BLaER1 treated with 17β-estradiol and CSF1 and Interleukin-3, amounts not matched to agents 10 nM and 100 nM (cell line): ENCODE data around the gene AOAH.

Source experiments
- H3K27ac ChIP-seq, 11 experiments: shearing (Covaris generic); formaldehyde crosslinking; 2 replicates each; pipeline ENCODE4 v1.8.1; 2022
- H3K27me3 ChIP-seq, 11 experiments: shearing (Covaris generic); formaldehyde crosslinking; 2 replicates each; pipeline ENCODE4 v1.8.1; 2022
- H3K36me3 ChIP-seq, 11 experiments: shearing (Covaris generic); formaldehyde crosslinking; 2 replicates each; pipeline ENCODE4 v1.8.1; 2022
- H3K4me1 ChIP-seq, 10 experiments: shearing (Covaris generic); formaldehyde crosslinking; 2 replicates each; pipeline ENCODE4 v1.8.1; 2022
- H3K4me2 ChIP-seq, 11 experiments: shearing (Covaris generic); formaldehyde crosslinking; 2 replicates each; pipeline ENCODE4 v1.8.1; 2022
- H3K4me3 ChIP-seq, 10 experiments: shearing (Covaris generic); formaldehyde crosslinking; 2 replicates each; pipeline ENCODE4 v1.8.1; 2022
- H3K9ac ChIP-seq, 11 experiments: shearing (Covaris generic); formaldehyde crosslinking; 2 replicates each; pipeline ENCODE4 v1.8.1; 2022
- H3K9me3 ChIP-seq, 11 experiments: shearing (Covaris generic); formaldehyde crosslinking; replicated peaks in 1 of 11; 2 replicates each; pipeline ENCODE4 v1.8.1; 2022
- H4K20me1 ChIP-seq, 11 experiments: shearing (Covaris generic); formaldehyde crosslinking; 2 replicates each; pipeline ENCODE4 v1.8.1; 2022
- Cebpa-rat ChIP-seq, 11 experiments: shearing (Covaris generic); IDR thresholded peaks; 2 replicates each; pipeline ENCODE4 v1.8.1; 2022

AOAH gene

DNA sequence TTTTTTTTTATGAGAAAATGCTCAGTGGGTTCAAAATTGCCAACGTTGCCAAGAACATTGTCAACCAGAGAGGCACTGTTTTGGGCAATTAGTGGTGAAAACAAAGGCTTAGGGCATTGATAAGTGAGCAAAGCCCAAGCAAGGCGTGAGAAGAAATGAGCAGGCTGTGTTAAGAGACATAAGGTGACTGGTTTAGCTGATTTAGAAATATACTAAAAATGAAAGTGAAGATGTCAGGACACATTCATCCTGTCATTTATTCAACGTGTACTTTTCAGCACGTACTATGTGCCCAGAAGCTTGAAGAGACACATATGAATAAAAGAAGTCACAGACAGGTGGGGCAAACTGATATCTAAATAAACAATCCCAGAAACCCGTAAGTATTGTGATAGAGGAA, 31.8 kb downstream of the AOAH start:
- no peaks in the 10 kb centered on the region for H3K27me3 ChIP-seq
- H3K9ac ChIP-seq = no peak overlapping the region
- H3K36me3 ChIP-seq = peaks cover 0 to 14% (median 0%) of the 10 kb centered on the region in 11 experiments; a peak in 4 of 22 replicates
- H3K4me2 ChIP-seq = peak overlapping the region in 1 of 11 experiments; percentile 45; a peak in 2 of 22 replicates
- peaks cover 10 to 24% (median 18%) of the 10 kb centered on the region in 10 experiments; a peak in 17 of 20 replicates for H3K4me1 ChIP-seq
- no peak overlapping the region for H3K4me3 ChIP-seq
- peaks cover 0 to 4% (median 0%) of the 10 kb centered on the region in 11 experiments; a peak in 2 of 22 replicates for H4K20me1 ChIP-seq
- no peaks in the 10 kb centered on the region for H3K9me3 ChIP-seq
- no peak overlapping the region for H3K27ac ChIP-seq
- TF ChIP-seq Cebpa-rat (IDR thresholded peaks at IDR 0.05) = no peak

DNA sequence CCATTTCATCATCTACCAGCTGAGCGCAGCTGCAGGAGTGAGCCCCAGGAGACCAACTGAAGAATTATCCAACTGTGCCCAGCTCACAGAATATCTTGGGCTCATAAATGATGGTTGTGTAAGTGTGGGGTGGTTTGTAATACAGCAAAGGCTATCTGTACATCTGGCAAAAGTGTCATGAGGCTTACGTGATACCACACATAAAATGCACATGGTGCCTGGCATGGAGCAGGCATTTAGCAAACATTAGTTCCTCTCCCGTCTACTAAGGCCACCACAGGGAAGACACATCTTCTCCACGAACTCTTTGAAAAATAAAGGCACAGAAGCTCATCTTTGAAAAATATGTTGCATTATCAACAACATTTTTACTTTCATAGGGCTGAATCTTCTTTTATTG, 32.3 kb downstream of the AOAH start:
- no peak overlapping the region for H3K27ac ChIP-seq
- no peaks in the 10 kb centered on the region for H3K9me3 ChIP-seq
- peak overlapping the region in 10 of 11 experiments; percentile 7 to 59 (median 40); a peak in 16 of 22 replicates for H3K4me2 ChIP-seq
- peaks cover 0 to 14% (median 0%) of the 10 kb centered on the region in 11 experiments; a peak in 4 of 22 replicates for H3K36me3 ChIP-seq
- H3K4me3 ChIP-seq = no peak overlapping the region
- no peak for TF ChIP-seq Cebpa-rat (IDR thresholded peaks at IDR 0.05)
- H3K27me3 ChIP-seq = no peaks in the 10 kb centered on the region
- H3K4me1 ChIP-seq = peaks cover 10 to 24% (median 18%) of the 10 kb centered on the region in 10 experiments; a peak in 18 of 20 replicates
- peaks cover 0 to 4% (median 0%) of the 10 kb centered on the region in 11 experiments; a peak in 2 of 22 replicates for H4K20me1 ChIP-seq
- H3K9ac ChIP-seq = no peak overlapping the region

DNA sequence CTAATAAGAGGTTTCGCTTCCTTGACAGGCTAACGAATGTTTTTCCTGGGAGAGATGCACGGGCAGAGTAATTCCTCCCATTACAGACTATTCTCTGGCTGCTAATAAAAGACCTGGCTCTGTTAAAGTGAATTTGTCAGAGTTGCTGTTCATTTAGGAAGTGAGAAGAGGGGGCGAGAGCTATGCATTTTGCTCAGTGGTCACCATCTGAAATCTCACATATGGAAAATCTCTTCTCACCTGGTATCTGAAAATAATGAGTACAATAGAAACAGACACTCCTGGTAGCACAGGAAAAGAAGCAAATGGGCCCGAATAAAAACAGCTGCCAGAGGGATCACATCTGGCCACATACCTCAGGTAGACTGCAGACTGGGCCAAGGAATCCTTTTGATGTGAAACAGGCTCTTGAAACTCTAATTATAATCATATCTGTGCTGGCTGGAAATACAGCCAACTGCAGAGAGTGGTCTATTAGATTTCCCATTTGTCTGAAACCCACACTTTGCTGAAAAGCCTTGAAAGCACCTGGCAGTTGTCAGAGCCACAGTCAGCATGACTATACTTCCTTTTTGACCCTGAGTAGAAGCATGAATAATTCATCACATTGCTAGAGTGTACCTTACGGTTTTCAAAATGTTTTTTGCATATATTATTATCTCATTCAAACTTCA, 33.6 kb downstream of the AOAH start:
- Histone ChIP-seq H3K27ac (no peak overlapping the region), H3K9me3 (no peaks in the 10 kb centered on the region), H3K9ac (no peak overlapping the region), H4K20me1 (peaks cover 0 to 4% (median 0%) of the 10 kb centered on the region in 11 experiments; a peak in 2 of 22 replicates), H3K27me3 (no peaks in the 10 kb centered on the region), H3K36me3 (peaks cover 0 to 19% (median 0%) of the 10 kb centered on the region in 11 experiments; a peak in 4 of 22 replicates), H3K4me2 (peak overlapping the region in 8 of 11 experiments; percentile 4 to 59 (median 37); a peak in 11 of 22 replicates), H3K4me3 (no peak overlapping the region), H3K4me1 (peaks cover 15 to 32% (median 22%) of the 10 kb centered on the region in 10 experiments)
- no peak for TF ChIP-seq Cebpa-rat (IDR thresholded peaks at IDR 0.05)

DNA sequence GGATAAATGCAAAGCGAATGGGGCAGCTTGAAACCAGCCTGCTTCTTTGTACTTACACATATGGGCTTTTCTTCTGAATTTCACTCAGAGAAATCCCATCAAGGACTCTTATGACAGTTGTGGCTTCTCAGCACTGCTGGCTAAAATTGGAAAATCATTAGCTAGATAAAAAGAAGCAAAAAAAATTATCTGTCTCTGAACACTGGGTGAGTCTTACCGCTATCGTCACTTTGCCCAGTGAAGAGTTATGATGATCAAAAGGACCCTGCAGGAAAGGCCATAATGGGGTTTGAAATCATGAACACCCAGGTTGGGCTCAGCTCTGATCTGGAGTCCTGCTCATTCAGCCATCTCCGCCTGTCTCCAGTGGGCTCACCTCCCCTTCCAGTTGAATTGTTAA, 34.3 kb downstream of the AOAH start:
- Histone ChIP-seq H3K4me2 (peak overlapping the region in 4 of 11 experiments; percentile 4 to 38 (median 30); a peak in 2 of 22 replicates), H3K9ac (no peak overlapping the region), H3K27ac (no peak overlapping the region), H3K4me1 (peaks cover 15 to 32% (median 22%) of the 10 kb centered on the region in 10 experiments), H3K4me3 (no peak overlapping the region), H3K36me3 (peaks cover 0 to 25% (median 0%) of the 10 kb centered on the region in 11 experiments; a peak in 4 of 22 replicates), H4K20me1 (peaks cover 0 to 4% (median 0%) of the 10 kb centered on the region in 11 experiments; a peak in 2 of 22 replicates), H3K27me3 (no peaks in the 10 kb centered on the region), H3K9me3 (no peaks in the 10 kb centered on the region)
- no peak for TF ChIP-seq Cebpa-rat (IDR thresholded peaks at IDR 0.05)

DNA sequence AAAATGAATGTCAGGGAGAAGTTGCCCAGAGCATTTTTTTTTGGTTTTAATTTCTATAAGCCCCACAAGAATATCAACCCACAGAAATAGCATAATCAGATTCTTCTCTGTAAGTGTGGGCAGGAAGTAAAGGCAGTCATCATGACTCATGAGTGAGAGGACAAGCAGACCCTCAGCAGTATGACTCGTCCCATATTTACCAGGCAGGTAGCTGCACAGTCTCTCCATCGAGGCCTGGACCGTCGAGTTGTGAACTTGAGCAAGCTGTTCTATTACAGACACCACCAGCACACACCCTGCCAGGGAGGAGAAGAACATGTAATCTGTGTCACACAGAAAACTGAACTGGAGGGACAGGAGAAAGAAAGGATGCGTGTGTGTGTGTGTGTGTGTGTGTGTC, 37.8 kb downstream of the AOAH start:
- TF ChIP-seq Cebpa-rat (IDR thresholded peaks at IDR 0.05) = no peak
- Histone ChIP-seq H3K36me3 (peaks cover 0 to 25% (median 0%) of the 10 kb centered on the region in 11 experiments; a peak in 4 of 22 replicates), H3K27me3 (no peaks in the 10 kb centered on the region), H3K4me1 (peaks cover 9 to 26% (median 16%) of the 10 kb centered on the region in 10 experiments), H3K9ac (no peak overlapping the region), H3K4me2 (peak overlapping the region in 4 of 11 experiments; percentile 28 to 52 (median 43); a peak in 7 of 22 replicates), H4K20me1 (peaks cover 0 to 8% (median 0%) of the 10 kb centered on the region in 11 experiments; a peak in 2 of 22 replicates), H3K9me3 (no peaks in the 10 kb centered on the region), H3K27ac (no peak overlapping the region), H3K4me3 (no peak overlapping the region)

DNA sequence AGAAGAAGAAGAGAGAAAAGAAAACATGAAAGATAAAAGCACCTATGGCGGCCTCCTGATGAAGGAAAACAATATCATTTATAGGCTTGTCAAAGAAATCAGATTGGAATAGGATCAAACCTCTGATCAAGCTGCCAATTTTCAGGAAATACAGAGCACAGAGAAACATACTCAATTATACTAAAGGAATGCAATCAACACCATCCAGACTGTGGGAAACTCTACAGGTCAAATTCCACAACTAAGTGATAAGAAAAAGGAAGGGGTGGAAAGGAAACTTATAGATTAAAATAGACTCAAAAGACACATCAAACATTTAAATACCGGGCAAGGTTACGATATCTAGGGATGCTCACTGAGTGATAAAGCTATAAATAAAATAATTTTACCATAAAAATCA, 39.3 kb downstream of the AOAH start:
- Histone ChIP-seq H3K27ac (no peak overlapping the region), H3K4me2 (no peak overlapping the region), H4K20me1 (peaks cover 0 to 4% (median 0%) of the 10 kb centered on the region in 11 experiments; a peak in 2 of 22 replicates), H3K36me3 (peaks cover 0 to 34% (median 0%) of the 10 kb centered on the region in 11 experiments; a peak in 4 of 22 replicates), H3K27me3 (no peaks in the 10 kb centered on the region), H3K4me1 (peaks cover 0 to 12% (median 3%) of the 10 kb centered on the region in 10 experiments; a peak in 10 of 20 replicates), H3K4me3 (no peak overlapping the region), H3K9ac (no peak overlapping the region), H3K9me3 (no peaks in the 10 kb centered on the region)
- no peak for TF ChIP-seq Cebpa-rat (IDR thresholded peaks at IDR 0.05)

DNA sequence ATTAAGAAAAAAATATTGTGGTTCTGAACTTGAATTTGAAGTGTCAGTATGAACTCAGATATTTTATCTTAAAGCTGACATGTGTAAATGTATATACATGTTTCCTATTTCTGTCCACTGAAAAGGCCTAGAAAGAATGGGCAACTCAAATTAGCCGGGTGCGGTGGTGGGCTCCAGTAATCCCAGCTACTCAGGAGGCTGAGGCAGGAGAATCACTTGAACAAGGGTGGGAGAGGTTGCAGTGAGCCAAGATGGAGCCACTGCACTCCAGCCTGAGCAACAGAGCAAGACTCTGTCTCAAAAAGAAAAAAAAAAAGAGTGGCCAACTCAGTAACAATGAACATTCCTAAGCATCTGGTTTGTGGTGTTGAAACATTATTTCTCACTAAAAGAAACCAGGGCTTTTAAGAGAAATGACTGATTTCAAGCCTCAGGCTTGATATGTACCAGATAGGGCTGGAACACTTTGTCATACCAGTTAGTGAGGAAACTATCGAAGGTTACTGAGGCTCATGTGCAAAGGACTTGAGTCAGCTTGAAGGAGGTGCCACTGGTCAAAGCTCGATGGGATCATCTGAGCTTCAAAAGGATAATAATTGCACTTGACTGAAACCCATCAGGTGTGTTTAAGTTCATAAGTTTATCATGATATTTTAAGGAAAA, 40.5 kb downstream of the AOAH start:
- Histone ChIP-seq H3K4me1 (peaks cover 0 to 13% (median 3%) of the 10 kb centered on the region in 10 experiments; a peak in 14 of 20 replicates), H3K27me3 (no peaks in the 10 kb centered on the region), H3K9ac (no peak overlapping the region), H3K36me3 (peaks cover 0 to 31% (median 0%) of the 10 kb centered on the region in 11 experiments; a peak in 4 of 22 replicates), H3K4me3 (no peak overlapping the region), H3K4me2 (no peak overlapping the region), H3K9me3 (no peaks in the 10 kb centered on the region), H3K27ac (no peak overlapping the region), H4K20me1 (peaks cover 0 to 4% (median 0%) of the 10 kb centered on the region in 11 experiments; a peak in 1 of 22 replicates)
- TF ChIP-seq Cebpa-rat (IDR thresholded peaks at IDR 0.05) = no peak

DNA sequence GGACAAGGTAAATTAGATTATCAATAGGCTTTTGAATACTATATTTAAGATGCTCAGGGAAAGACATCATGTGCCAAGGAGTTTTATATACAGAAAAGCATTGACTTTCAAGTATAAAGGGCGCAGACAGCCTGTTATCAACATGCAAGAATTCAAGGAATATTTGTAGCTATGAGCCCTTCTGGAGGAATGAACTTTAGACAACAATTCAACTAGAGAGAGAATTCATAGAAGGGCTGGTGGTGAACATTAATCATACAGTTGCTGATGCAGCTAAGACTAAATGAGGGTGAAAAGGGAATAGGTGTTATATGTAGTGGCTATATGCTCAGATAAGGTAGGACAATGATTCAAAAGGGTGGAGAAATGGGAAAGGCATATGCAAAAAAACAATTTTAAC, 41.2 kb downstream of the AOAH start:
- H3K4me2 ChIP-seq = no peak overlapping the region
- no peaks in the 10 kb centered on the region for H3K9me3 ChIP-seq
- no peak for TF ChIP-seq Cebpa-rat (IDR thresholded peaks at IDR 0.05)
- no peak overlapping the region for H3K9ac ChIP-seq
- peaks cover 0 to 4% (median 0%) of the 10 kb centered on the region in 11 experiments; a peak in 1 of 22 replicates for H4K20me1 ChIP-seq
- no peaks in the 10 kb centered on the region for H3K27me3 ChIP-seq
- H3K4me3 ChIP-seq = no peak overlapping the region
- peaks cover 7 to 20% (median 10%) of the 10 kb centered on the region in 10 experiments for H3K4me1 ChIP-seq
- H3K36me3 ChIP-seq = peaks cover 0 to 30% (median 0%) of the 10 kb centered on the region in 11 experiments; a peak in 1 of 22 replicates
- H3K27ac ChIP-seq = no peak overlapping the region

DNA sequence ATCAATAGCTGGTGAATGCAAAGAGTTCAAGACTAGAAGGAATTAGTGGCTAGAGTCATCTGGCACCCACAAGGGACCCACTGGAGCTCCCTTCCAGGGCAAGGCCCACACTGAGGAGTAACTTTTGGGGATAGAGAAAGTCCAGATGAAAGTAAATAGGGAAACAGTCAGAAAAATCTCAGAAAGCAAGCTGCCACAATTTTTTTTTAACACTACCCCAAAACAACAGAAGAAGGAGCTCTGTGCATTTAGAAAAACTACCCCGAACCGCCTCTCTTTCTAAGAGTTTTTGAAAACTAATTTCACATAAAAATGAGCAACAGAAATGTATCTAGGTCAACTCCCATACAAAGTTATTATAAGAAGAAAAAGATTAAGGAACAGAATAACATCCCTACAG, 42.2 kb downstream of the AOAH start:
- H3K36me3 ChIP-seq = peaks cover 0 to 26% (median 0%) of the 10 kb centered on the region in 11 experiments; a peak in 1 of 22 replicates
- no peaks in the 10 kb centered on the region for H3K9me3 ChIP-seq
- H4K20me1 ChIP-seq = peaks cover 0 to 4% (median 0%) of the 10 kb centered on the region in 11 experiments; a peak in 1 of 22 replicates
- no peak overlapping the region for H3K27ac ChIP-seq
- peaks cover 11 to 25% (median 15%) of the 10 kb centered on the region in 10 experiments for H3K4me1 ChIP-seq
- no peak overlapping the region for H3K4me2 ChIP-seq
- no peak overlapping the region for H3K4me3 ChIP-seq
- no peak overlapping the region for H3K9ac ChIP-seq
- no peaks in the 10 kb centered on the region for H3K27me3 ChIP-seq
- no peak for TF ChIP-seq Cebpa-rat (IDR thresholded peaks at IDR 0.05)
